ENCODE measurements around the gene KLRC2. TPM values are rescaled to one million over a fixed set of nuclear protein-coding genes. Genes with fewer than 3 reads are reported as not detected.
"Not testable (repeated sequence)": the region's sequence is repeated elsewhere in the genome, so short reads cannot be mapped to it uniquely, and the experiment has no call there.

Gene KLRC2
- total and polyA plus RNA-seq, 2 of the 4 experiments (the other 2 are of a cell fraction) = not detected

- H3K27me3 ChIP-seq (ENCODE audit: control insufficient read depth, insufficient read depth, low read length); BruUV-seq (replicated peaks); in situ Hi-C loops (cut with MboI; ENCODE audit: low sequenced_read_pairs); H3K4ac ChIP-seq (ENCODE audit: low read depth, low read length); H3K27ac ChIP-seq (ENCODE audit: insufficient read depth, low read length); H4K8ac ChIP-seq (ENCODE audit: low read depth in 2 of 2, low read length in 2 of 2); H2AK9ac ChIP-seq (replicated peaks; ENCODE audit: low read depth, low read length, poor library complexity); H4K20me1 ChIP-seq (ENCODE audit: insufficient read depth, low read length); DNase-seq; H3K14ac ChIP-seq (replicated peaks; ENCODE audit: low read depth, low read length); H3K4me2 ChIP-seq (ENCODE audit: low read depth, low read length); H3K36me3 ChIP-seq (ENCODE audit: control insufficient read depth, insufficient read depth, low read length); H4K5ac ChIP-seq (ENCODE audit: low read depth, low read length); H3K23ac ChIP-seq (ENCODE audit: low read depth, low read length); H2AFZ ChIP-seq (replicated peaks; ENCODE audit: low read length, poor library complexity); H2BK5ac ChIP-seq (ENCODE audit: low read depth, low read length, poor library complexity, severe bottlenecking); H3K79me1 ChIP-seq (ENCODE audit: low read depth in 1 of 2, low read length in 2 of 2); H3K4me1 ChIP-seq (ENCODE audit: control insufficient read depth, insufficient read depth, low read length); POLR2A ChIA-PET (ENCODE audit: unreplicated experiment); intact Hi-C loops (cut with micrococcal nuclease); H3K9me1 ChIP-seq (ENCODE audit: insufficient read depth, low read length); dilution Hi-C loops (cut with HindIII; ENCODE audit: low sequenced_read_pairs, unreplicated experiment); H2AK5ac ChIP-seq (ENCODE audit: low read depth, low read length); H3K9me3 ChIP-seq (ENCODE audit: control insufficient read depth, insufficient read depth, low read length); H3K9ac ChIP-seq (ENCODE audit: low read depth, low read length); H2BK15ac ChIP-seq (ENCODE audit: low read depth, low read length); H2BK120ac ChIP-seq (ENCODE audit: low read depth, low read length); H4K91ac ChIP-seq (ENCODE audit: insufficient read depth, low read depth, low read length); ATAC-seq (ENCODE audit: low read depth); H3K4me3 ChIP-seq (ENCODE audit: insufficient read depth, low read depth, low read length); H2BK20ac ChIP-seq (ENCODE audit: low read depth, low read length); CTCF ChIA-PET; H3K56ac ChIP-seq (ENCODE audit: extremely low read depth, insufficient read depth, low read length); H3K18ac ChIP-seq (ENCODE audit: low read depth, low read length): not testable (repeated sequence)
- WGBS, 2 experiments (ENCODE audit: extremely low coverage in 2 of 2, insufficient read length in 1 of 2) = no CpG with 5 or more reads among the region's 8 CpGs
Observed at GRCh38 chr12:10425938-10426337, 9.9 kb downstream of the KLRC2 start.

- H3K4me3 ChIP-seq (ENCODE audit: insufficient read depth, low read depth, low read length); H3K9me1 ChIP-seq (ENCODE audit: insufficient read depth, low read length); H2BK15ac ChIP-seq (ENCODE audit: low read depth, low read length); BruUV-seq (replicated peaks); H3K4me1 ChIP-seq (ENCODE audit: control insufficient read depth, insufficient read depth, low read length); H2AK5ac ChIP-seq (ENCODE audit: low read depth, low read length); H2BK120ac ChIP-seq (ENCODE audit: low read depth, low read length); H3K9me3 ChIP-seq (ENCODE audit: control insufficient read depth, insufficient read depth, low read length); H3K9ac ChIP-seq (ENCODE audit: low read depth, low read length); H3K18ac ChIP-seq (ENCODE audit: low read depth, low read length); H2AK9ac ChIP-seq (replicated peaks; ENCODE audit: low read depth, low read length, poor library complexity); H3K23ac ChIP-seq (ENCODE audit: low read depth, low read length); H3K4ac ChIP-seq (ENCODE audit: low read depth, low read length); H3K14ac ChIP-seq (replicated peaks; ENCODE audit: low read depth, low read length); H4K5ac ChIP-seq (ENCODE audit: low read depth, low read length); dilution Hi-C loops (cut with HindIII; ENCODE audit: low sequenced_read_pairs, unreplicated experiment); H4K20me1 ChIP-seq (ENCODE audit: insufficient read depth, low read length); intact Hi-C loops (cut with micrococcal nuclease); H2AFZ ChIP-seq (replicated peaks; ENCODE audit: low read length, poor library complexity); H3K4me2 ChIP-seq (ENCODE audit: low read depth, low read length); DNase-seq; in situ Hi-C loops (cut with MboI; ENCODE audit: low sequenced_read_pairs); H2BK20ac ChIP-seq (ENCODE audit: low read depth, low read length); POLR2A ChIA-PET (ENCODE audit: unreplicated experiment); CTCF ChIA-PET; H3K27me3 ChIP-seq (ENCODE audit: control insufficient read depth, insufficient read depth, low read length); H2BK5ac ChIP-seq (ENCODE audit: low read depth, low read length, poor library complexity, severe bottlenecking); H3K56ac ChIP-seq (ENCODE audit: extremely low read depth, insufficient read depth, low read length); H4K8ac ChIP-seq (ENCODE audit: low read depth in 2 of 2, low read length in 2 of 2); H3K79me1 ChIP-seq (ENCODE audit: low read depth in 1 of 2, low read length in 2 of 2); H4K91ac ChIP-seq (ENCODE audit: insufficient read depth, low read depth, low read length); H3K27ac ChIP-seq (ENCODE audit: insufficient read depth, low read length); H3K36me3 ChIP-seq (ENCODE audit: control insufficient read depth, insufficient read depth, low read length): not testable (repeated sequence)
- whole genome bisulfite sequencing, 2 experiments (ENCODE audit: extremely low coverage in 2 of 2, insufficient read length in 1 of 2) = no CpG with 5 or more reads among the region's 1 CpG
- peak; percentile 87 for ATAC-seq (ENCODE audit: low read depth)
Observed at GRCh38 chr12:10424260-10424899, 11.4 kb downstream of the KLRC2 start.

Data from IMR-90 (cell line).